IMR-90 (cell line): ENCODE results near the gene ACAP1. TPM values are rescaled to one million over a fixed set of nuclear protein-coding genes. Genes with fewer than 3 reads are reported as not detected.

Experiments used
- ATAC-seq: fragments of 200-7000 bp; cut with Tn5 transposase; 2 replicates; pipeline ENCODE4 v1.9.1; 2020; ENCODE audit warnings: low read depth, mild to moderate bottlenecking, moderate library complexity
- BruUV-seq: library from RNA; stranded (reverse); fragments of 400-500 nt; replicated peaks from 2 replicates; lab custom pipeline; 2021; lab: Mats Ljungman, UMichigan
- CTCF ChIA-PET: fragments of 300-600 bp; formaldehyde crosslinking; extraction: SDS; loops from one replicate; lab custom pipeline; 2021; ENCODE audit warnings: antibody characterized with exemption; lab: Yijun Ruan, JAX
- POLR2A ChIA-PET: fragments of 300-600 bp; sonication (Branson Sonifier 250); formaldehyde crosslinking; loops from one replicate; lab custom pipeline; 2022; ENCODE audit warnings: antibody characterized with exemption; ENCODE audit not compliant: unreplicated experiment; lab: Charles Lee
- DNase-seq: peaks from one replicate; pipeline ENCODE4 v3.0.0; 2013
- H2AFZ ChIP-seq: replicated peaks from 2 replicates; pipeline ENCODE3; 2013; ENCODE audit warnings: low read length, mild to moderate bottlenecking; ENCODE audit not compliant: poor library complexity
- H2AK5ac ChIP-seq: 2 replicates; pipeline ENCODE4 v1.6.1; 2013; ENCODE audit warnings: low read depth, low read length, inconsistent platforms
- H2AK9ac ChIP-seq: replicated peaks from 2 replicates; pipeline ENCODE3; 2013; ENCODE audit warnings: mild to moderate bottlenecking, low read depth, low read length, moderate library complexity; ENCODE audit not compliant: poor library complexity
- H2BK120ac ChIP-seq: 2 replicates; pipeline ENCODE4 v1.6.1; 2013; ENCODE audit warnings: low read depth, low read length, inconsistent platforms
- H2BK15ac ChIP-seq: 3 replicates; pipeline ENCODE4 v1.6.1; 2013; ENCODE audit warnings: low read depth, low read length, inconsistent platforms
- H2BK20ac ChIP-seq: 2 replicates; pipeline ENCODE4 v1.6.1; 2013; ENCODE audit warnings: low read depth, mild to moderate bottlenecking, inconsistent platforms, low read length, moderate library complexity
- H2BK5ac ChIP-seq: 2 replicates; pipeline ENCODE4 v1.6.1; 2013; ENCODE audit warnings: mild to moderate bottlenecking, low read depth, low read length, inconsistent platforms; ENCODE audit not compliant: poor library complexity, severe bottlenecking
- H3K14ac ChIP-seq: replicated peaks from 2 replicates; pipeline ENCODE4 v1.6.1; 2013; ENCODE audit warnings: low read depth, low read length, inconsistent platforms
- H3K18ac ChIP-seq: 2 replicates; pipeline ENCODE4 v1.6.1; 2013; ENCODE audit warnings: low read depth, low read length, control low read depth
- H3K23ac ChIP-seq: 2 replicates; pipeline ENCODE4 v1.6.1; 2013; ENCODE audit warnings: low read depth, low read length, inconsistent platforms
- H3K27ac ChIP-seq: 2 replicates; pipeline ENCODE4 v1.5.1; 2013; ENCODE audit warnings: mild to moderate bottlenecking, control low read depth, low read length; ENCODE audit not compliant: insufficient read depth
- H3K27me3 ChIP-seq: 2 replicates; pipeline ENCODE4 v1.6.1; 2013; ENCODE audit warnings: low read length; ENCODE audit not compliant: control insufficient read depth, insufficient read depth
- H3K36me3 ChIP-seq: 2 replicates; pipeline ENCODE4 v1.6.1; 2013; ENCODE audit warnings: low read length, mixed read lengths; ENCODE audit not compliant: control insufficient read depth, insufficient read depth
- H3K4ac ChIP-seq: 2 replicates; pipeline ENCODE4 v1.6.1; 2013; ENCODE audit warnings: low read depth, low read length, inconsistent platforms
- H3K4me1 ChIP-seq: 2 replicates; pipeline ENCODE4 v1.6.1; 2013; ENCODE audit warnings: low read length, mixed read lengths; ENCODE audit not compliant: control insufficient read depth, insufficient read depth
- H3K4me2 ChIP-seq: 2 replicates; pipeline ENCODE4 v1.6.1; 2013; ENCODE audit warnings: low read depth, mild to moderate bottlenecking, control low read depth, low read length, moderate library complexity
- H3K4me3 ChIP-seq: 2 replicates; pipeline ENCODE4 v1.5.1; 2013; ENCODE audit warnings: low read depth, mild to moderate bottlenecking, control low read depth, low read length, moderate library complexity; ENCODE audit not compliant: insufficient read depth
- H3K56ac ChIP-seq: 2 replicates; pipeline ENCODE4 v1.6.1; 2013; ENCODE audit warnings: low read length, inconsistent platforms; ENCODE audit not compliant: insufficient read depth; ENCODE audit errors: extremely low read depth
- H3K79me1 ChIP-seq, 2 experiments: 2 replicates each; pipeline ENCODE4 v1.6.1; 2013; ENCODE audit warnings: low read length in 2 of 2, inconsistent platforms in 1 of 2, low read depth in 1 of 2
- H3K9ac ChIP-seq: 2 replicates; pipeline ENCODE4 v1.6.1; 2013; ENCODE audit warnings: low read depth, low read length, control low read depth
- H3K9me1 ChIP-seq: 2 replicates; pipeline ENCODE4 v1.6.1; 2013; ENCODE audit warnings: low read length, inconsistent platforms; ENCODE audit not compliant: insufficient read depth
- H3K9me3 ChIP-seq: 2 replicates; pipeline ENCODE4 v1.6.1; 2013; ENCODE audit warnings: low read length; ENCODE audit not compliant: control insufficient read depth, insufficient read depth
- H4K20me1 ChIP-seq: 2 replicates; pipeline ENCODE4 v1.6.1; 2013; ENCODE audit warnings: low read length, inconsistent platforms; ENCODE audit not compliant: insufficient read depth
- H4K5ac ChIP-seq: 2 replicates; pipeline ENCODE4 v1.6.1; 2013; ENCODE audit warnings: mild to moderate bottlenecking, low read depth, low read length, control low read depth
- H4K8ac ChIP-seq, 2 experiments: 2 replicates each; pipeline ENCODE4 v1.6.1; 2013; ENCODE audit warnings: low read depth in 2 of 2, low read length in 2 of 2, control low read depth in 1 of 2, inconsistent platforms in 1 of 2
- H4K91ac ChIP-seq: 2 replicates; pipeline ENCODE4 v1.6.1; 2013; ENCODE audit warnings: low read depth, low read length, inconsistent platforms; ENCODE audit not compliant: insufficient read depth
- CEBPB ChIP-seq: IDR thresholded peaks from 2 replicates; pipeline ENCODE4 v1.6.1; 2012; ENCODE audit warnings: low read depth, low read length, improper control_type of control experiment
- FOS ChIP-seq: fragments of 150-350 bp; IDR thresholded peaks from 2 replicates; pipeline ENCODE4 v1.6.1; 2016; ENCODE audit warnings: low read depth, low read length
- MAFK ChIP-seq: IDR thresholded peaks from 2 replicates; pipeline ENCODE4 v1.6.1; 2012; ENCODE audit warnings: low read depth, low read length, improper control_type of control experiment
- MAZ ChIP-seq: IDR thresholded peaks from 2 replicates; pipeline ENCODE4 v1.6.1; 2012; ENCODE audit warnings: low read depth, mild to moderate bottlenecking, low read length, improper control_type of control experiment, moderate library complexity, borderline replicate concordance
- POLR2A ChIP-seq: IDR thresholded peaks from 2 replicates; pipeline ENCODE4 v1.6.1; 2012; ENCODE audit warnings: mild to moderate bottlenecking, low read depth, low read length
- RCOR1 ChIP-seq: IDR thresholded peaks from 2 replicates; pipeline ENCODE4 v1.6.1; 2012; ENCODE audit warnings: mild to moderate bottlenecking, low read length, improper control_type of control experiment; ENCODE audit not compliant: insufficient replicate concordance
- RFX5 ChIP-seq: IDR thresholded peaks from 2 replicates; pipeline ENCODE4 v1.8.0; 2012; ENCODE audit warnings: low read depth, mild to moderate bottlenecking, low read length, moderate library complexity
- SMC3 ChIP-seq: fragments of 150-350 bp; IDR thresholded peaks from 2 replicates; pipeline ENCODE4 v1.6.1; 2016; ENCODE audit warnings: low read depth, mild to moderate bottlenecking, antibody characterized with exemption, low read length, moderate library complexity
- WGBS, 2 experiments: methylation state at CpG; one replicate each; pipeline versions ENCODE4 v1.1.5 to v1.1.7; 2013; ENCODE audit warnings: missing lambda C conversion rate in 2 of 2; ENCODE audit not compliant: insufficient read length in 1 of 2; ENCODE audit errors: extremely low coverage in 2 of 2; 5-methylcytosine and 5-hydroxymethylcytosine counted together
- dilution Hi-C: fragments of 300-500 bp; cut with HindIII; formaldehyde crosslinking; loops from one replicate; pipeline ENCODE4 v1.14.3; 2018; ENCODE audit warnings: low sequenced_read_pairs; ENCODE audit not compliant: unreplicated experiment
- in situ Hi-C: fragments of 300-500 bp; cut with MboI; formaldehyde crosslinking; loops from 3 replicates; pipeline ENCODE4 v1.14.3; 2019; ENCODE audit warnings: low sequenced_read_pairs, inconsistent platforms, mixed read lengths
- intact Hi-C: fragments of 100-400 bp; cut with micrococcal nuclease; formaldehyde crosslinking; loops from 2 replicates; pipeline ENCODE4 v1.10.0; 2022
- polyA plus RNA-seq, 3 experiments: library from polyadenylated mRNA; depleted of rRNA; stranded (reverse); fragments of >200 nt; gene quantifications; 2 replicates each; pipeline ENCODE4 v1.2.3, GENCODE V29; 2012; ENCODE audit warnings: low replicate concordance in 1 of 3
- total RNA-seq: library from RNA; depleted of rRNA; stranded (reverse); fragments of >200 nt; gene quantifications from 2 replicates; pipeline ENCODE4 v1.2.3, GENCODE V29; 2012
- TF ChIP-seq, protein P1 (sequence below): conservative IDR thresholded peaks from 2 replicates; pipeline ENCODE4 v1.5.1; 2012; ENCODE audit warnings: mild to moderate bottlenecking, low read depth, low read length, improper control_type of control experiment

ACAP1 gene
- total and polyA plus RNA-seq, 2 of the 4 experiments (the other 2 are of a cell fraction), result under 0.01 to 2.1 TPM

- dilution Hi-C loops, result no loop called here
- WGBS, 2 experiments, result no CpG with 5 or more reads among the region's 2 CpGs
- POLR2A ChIA-PET, result no interaction called here
Measured at GRCh38 chr17:7340179-7340578, 3.9 kb downstream of the ACAP1 start.

More at GRCh38 chr17:7340179-7340578, 3.9 kb downstream of the ACAP1 start:
- Histone ChIP-seq H3K27ac (no peak overlapping the region), H3K23ac (no peak overlapping the region), H2BK120ac (no peak overlapping the region), H3K36me3 (no peaks in the 10 kb centered on the region), H3K9me3 (no peaks in the 10 kb centered on the region), H4K8ac (no peak overlapping the region), H3K4ac (no peak overlapping the region), H3K4me1 (no peaks in the 10 kb centered on the region), H3K18ac (no peak overlapping the region), H2AK5ac (no peak overlapping the region), H3K9ac (no peak overlapping the region), H3K9me1 (no peaks in the 10 kb centered on the region), H4K20me1 (no peaks in the 10 kb centered on the region), H3K56ac (no peak overlapping the region), H2BK5ac (no peak overlapping the region), H3K14ac (no peak overlapping the region), H3K27me3 (peaks cover 25% of the 10 kb centered on the region), H2BK15ac (no peak overlapping the region), H2AFZ (no peak overlapping the region), H3K79me1 (no peaks in the 10 kb centered on the region), H2AK9ac (no peak overlapping the region), H3K4me3 (no peak overlapping the region), H2BK20ac (no peak overlapping the region), H3K4me2 (no peak overlapping the region), H4K5ac (no peak overlapping the region), H4K91ac (no peak overlapping the region)
- CTCF ChIA-PET, result interaction anchor here (0.6 kb wide), 1 partner anchor 9 kb away, joined by 3 read pairs; no protein-coding TSS in a partner anchor
- no TSS peak for BruUV-seq
- in situ Hi-C loops (no loop called here), intact Hi-C loops (no loop called here)
- DNase-seq (peak; percentile 16), ATAC-seq (no peak)
- TF ChIP-seq MAFK (no peak), POLR2A (no peak), RFX5 (no peak), RCOR1 (no peak), SMC3 (no peak), FOS (no peak), MAZ (no peak), CEBPB (no peak)
- TF ChIP-seq, protein P1, sequence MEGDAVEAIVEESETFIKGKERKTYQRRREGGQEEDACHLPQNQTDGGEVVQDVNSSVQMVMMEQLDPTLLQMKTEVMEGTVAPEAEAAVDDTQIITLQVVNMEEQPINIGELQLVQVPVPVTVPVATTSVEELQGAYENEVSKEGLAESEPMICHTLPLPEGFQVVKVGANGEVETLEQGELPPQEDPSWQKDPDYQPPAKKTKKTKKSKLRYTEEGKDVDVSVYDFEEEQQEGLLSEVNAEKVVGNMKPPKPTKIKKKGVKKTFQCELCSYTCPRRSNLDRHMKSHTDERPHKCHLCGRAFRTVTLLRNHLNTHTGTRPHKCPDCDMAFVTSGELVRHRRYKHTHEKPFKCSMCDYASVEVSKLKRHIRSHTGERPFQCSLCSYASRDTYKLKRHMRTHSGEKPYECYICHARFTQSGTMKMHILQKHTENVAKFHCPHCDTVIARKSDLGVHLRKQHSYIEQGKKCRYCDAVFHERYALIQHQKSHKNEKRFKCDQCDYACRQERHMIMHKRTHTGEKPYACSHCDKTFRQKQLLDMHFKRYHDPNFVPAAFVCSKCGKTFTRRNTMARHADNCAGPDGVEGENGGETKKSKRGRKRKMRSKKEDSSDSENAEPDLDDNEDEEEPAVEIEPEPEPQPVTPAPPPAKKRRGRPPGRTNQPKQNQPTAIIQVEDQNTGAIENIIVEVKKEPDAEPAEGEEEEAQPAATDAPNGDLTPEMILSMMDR, result no peak
